ENCODE results near the gene USP34.

- TF ChIP-seq POLR2A (IDR thresholded peaks at IDR 0.05; ENCODE audit: low read length) (no peak), GATA1 (IDR thresholded peaks at IDR 0.05; ENCODE audit: low read depth, low read length) (no peak)
Measured at GRCh38 chr2:61437170-61437569, 33.7 kb downstream of the USP34 start.

Measured in erythroblast (primary cell).